Stimulated activated CD4-positive, alpha-beta T cell treated with anti-CD3 and anti-CD28 coated beads, Interleukin-2, amount 100 ng/mL, for 4 hours (primary cell): Measurements from ENCODE around the gene YBEY.
"Not testable (repeated sequence)": the region's sequence is repeated elsewhere in the genome, so short reads cannot be mapped to it uniquely, and the experiment has no call there.

ENCODE experiments used
- DNase-seq: peaks from one replicate; pipeline ENCODE4 v3.0.0-alpha.2; 2020; ENCODE audit warnings: low read depth

Gene YBEY, protein sequence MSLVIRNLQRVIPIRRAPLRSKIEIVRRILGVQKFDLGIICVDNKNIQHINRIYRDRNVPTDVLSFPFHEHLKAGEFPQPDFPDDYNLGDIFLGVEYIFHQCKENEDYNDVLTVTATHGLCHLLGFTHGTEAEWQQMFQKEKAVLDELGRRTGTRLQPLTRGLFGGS

DNA sequence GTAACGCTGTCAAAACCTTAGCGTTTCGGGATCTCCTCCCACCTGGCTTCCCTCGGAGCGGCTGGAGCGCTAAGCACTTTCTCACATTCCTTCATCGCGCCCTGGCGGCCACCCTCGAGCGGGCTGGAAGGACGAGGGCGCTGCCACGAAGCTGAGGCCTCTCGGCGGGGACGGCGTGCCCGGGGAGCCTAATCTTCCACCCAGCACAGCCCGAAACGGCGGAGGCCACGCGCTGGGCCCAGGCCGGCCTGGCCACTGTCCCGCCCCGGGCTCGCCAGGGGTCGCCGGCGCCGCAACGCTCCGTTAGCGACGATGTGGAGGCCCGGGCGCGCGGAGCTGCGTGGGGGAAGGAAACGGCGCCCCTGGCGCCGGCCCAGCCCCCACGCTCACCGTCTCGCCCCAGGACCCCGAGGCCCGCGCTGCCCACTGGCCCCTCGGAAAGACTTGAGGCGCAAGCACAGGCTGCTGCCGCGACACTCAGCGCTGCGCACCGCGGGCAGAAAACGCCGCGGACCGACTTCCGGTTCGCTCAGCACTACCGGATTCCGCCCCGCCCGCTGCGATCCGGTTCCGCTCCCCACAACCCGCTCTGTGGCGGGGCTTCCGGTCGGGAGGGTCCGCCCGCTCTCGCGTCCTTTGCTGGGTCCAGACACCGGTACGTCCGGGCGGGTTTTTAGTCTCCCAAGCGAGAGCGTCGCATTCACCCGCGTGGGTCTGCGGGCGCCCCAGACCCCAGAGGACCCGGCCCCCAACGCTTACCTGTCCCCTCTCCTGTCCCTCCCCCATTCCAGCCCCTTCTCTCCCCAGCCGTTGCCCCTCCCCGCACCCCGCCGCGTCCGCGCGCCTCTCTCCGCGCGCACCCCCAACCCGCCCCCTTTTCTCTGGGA, at the start of gene YBEY:
Gene YBEY (plus strand): TSS at position 582 of the 887 bp plus-strand sequence. CDS start 572 bp downstream, outside the sequence.
- DNase-seq = peak; percentile 74

DNA sequence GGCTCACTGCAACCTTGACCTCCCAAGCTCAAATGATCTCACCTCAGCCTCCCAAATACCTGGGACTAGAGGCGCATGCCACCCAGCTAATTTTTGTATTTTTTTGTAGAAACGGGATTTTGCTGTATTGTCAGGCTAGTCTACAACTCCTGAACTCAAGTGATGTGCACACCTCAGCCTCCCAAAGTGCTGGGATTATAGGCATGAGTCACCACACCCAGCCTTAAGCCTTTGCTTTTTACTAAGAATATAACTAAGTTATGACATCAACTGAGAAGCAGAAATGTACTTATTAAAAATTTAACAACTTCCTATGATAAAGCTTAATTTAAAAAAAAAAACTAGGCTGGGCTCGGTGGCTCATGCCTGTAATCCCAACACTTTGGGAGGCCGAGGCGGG, 48.7 kb upstream of the YBEY start:
- no peak for DNase-seq

DNA sequence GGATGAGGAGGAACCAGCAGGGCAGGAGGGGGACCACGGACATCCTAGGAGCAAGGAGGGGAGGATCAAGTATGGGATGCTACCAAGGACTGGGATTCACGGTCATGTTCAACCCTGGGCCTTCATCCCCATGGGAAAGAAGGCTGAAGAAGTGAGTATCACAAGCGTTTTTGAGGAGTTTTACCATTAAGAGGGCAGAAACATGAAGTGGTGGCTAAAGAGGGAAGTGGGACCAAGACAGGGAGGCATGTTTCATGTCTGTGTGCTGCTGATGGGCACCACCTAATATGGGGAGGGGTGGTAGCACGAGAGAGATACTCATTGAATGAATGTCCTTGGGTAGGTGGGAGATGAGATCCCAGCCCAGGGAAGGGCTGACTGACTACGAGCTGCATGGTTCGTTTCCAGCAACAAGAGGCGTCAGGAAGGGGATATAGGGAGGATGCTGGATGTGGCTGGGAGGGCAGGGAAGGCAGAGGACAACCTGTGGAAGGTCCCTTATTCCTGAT, 46.3 kb upstream of the YBEY start:
- DNase-seq = no peak

DNA sequence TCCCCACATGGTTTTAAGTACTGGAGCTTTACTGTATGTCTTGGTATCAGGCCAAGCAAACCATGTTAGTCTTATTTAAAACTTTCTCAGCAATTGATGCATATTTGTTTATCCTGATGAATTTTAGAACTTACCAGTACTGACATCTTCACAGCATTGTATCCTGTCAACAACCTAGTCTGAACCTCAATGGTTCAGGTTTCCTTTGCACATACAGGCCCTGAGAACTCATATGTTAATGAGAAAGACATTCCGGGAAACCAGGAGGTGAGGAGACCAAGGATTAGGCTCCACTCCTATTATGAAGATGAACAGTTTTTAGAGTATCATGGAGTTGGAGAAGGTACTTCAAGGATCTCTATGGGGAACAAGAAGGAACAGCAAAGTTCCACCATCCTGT, 44.6 kb upstream of the YBEY start:
- DNase-seq = not testable (repeated sequence)

GRCh38 chr21:46243325-46243724, 42.8 kb upstream of the YBEY start:
- no peak for DNase-seq

GRCh38 chr21:46243960-46244361, 42.2 kb upstream of the YBEY start:
- no peak for DNase-seq

DNA sequence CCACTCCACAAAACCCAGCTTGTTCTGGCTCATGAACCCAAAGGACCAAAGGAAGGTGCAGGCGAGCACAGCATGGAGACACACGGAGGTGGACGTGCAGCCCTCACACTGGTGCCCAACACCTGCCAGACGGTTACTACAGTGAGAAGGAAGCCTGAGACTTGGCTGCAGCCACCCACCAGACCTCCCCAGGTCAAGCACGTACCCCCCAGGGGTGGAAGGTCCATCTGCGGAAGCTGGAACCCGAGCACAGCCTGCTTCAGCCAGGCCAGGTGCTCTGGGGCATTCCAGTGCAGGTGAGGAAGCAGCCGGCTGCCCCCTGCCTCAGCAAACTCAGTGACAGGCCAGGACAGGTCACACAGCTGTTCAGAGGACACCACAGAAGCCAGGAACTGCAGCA, 41.5 kb upstream of the YBEY start:
- DNase-seq = no peak

DNA sequence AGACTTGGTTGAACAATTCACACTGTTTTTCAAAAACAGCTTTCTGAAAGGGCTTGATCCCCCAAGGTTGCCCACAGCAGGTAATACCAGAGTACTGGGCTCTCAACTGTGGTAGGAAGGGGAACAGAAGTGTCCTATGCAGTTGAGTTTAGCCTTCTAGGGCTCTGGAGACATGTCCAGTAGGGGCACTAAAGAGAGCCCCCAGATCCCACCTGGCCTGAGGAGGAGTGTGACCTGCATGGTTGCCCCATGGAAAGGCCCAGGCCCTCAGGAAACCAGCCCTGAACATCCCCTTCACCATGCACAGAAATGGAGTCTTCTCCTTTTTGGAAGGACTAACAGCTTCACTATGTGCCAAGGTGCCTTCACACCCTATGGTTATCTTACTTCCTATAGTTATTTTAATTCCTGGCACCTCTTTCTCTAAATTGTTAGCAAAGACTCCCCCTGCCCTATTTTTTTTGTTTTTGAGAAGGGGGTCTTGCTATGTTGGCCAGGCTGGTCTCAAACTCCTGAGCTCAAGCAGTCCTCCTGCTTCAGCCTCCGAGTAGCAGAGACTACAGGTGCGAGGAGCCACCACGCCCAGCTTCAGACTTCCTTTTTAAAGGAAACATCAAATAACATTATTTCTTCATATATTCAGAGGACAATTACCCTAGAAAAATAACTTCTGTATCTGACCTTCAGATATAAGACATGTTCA, 40.8 kb upstream of the YBEY start:
- no peak for DNase-seq

DNA sequence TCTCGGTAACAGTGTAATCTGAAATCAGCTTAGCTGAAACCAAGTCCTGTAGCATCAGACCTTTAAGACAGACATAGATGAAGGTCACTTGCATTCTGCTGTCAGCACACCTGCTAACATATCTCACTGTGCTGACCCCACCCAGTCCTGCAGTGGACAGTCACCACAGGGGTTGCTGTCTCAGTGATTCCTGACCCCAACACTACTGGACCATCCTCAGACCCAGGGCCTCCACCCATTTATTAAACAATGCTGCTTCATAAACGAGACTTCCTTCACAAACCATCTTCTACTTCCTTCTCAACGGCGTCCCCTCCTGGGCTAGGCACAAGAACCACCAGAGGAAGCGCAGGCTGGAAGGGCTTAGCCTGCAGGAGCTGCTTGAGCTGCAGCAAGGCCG, 39.8 kb upstream of the YBEY start:
- no peak for DNase-seq

GRCh38 chr21:46247699-46248421, 38.3 kb upstream of the YBEY start:
- no peak for DNase-seq

DNA sequence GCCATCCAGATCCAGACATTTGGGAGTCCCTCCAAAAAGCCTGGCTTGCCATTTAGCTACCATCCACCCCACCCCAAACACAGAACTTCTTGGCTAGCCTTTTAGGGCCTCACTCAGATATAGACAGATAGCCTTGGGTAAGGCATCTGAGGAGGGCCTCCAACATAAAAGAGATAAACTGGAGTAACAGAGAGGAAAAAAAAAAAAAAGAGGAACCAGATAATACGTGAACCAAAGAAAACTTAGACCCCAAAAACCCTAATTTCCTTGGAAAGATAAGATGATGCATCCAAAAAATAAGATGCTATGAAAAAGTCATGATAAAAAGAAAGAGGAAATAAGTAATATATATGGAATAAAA, 37.7 kb upstream of the YBEY start:
- DNase-seq = no peak

DNA sequence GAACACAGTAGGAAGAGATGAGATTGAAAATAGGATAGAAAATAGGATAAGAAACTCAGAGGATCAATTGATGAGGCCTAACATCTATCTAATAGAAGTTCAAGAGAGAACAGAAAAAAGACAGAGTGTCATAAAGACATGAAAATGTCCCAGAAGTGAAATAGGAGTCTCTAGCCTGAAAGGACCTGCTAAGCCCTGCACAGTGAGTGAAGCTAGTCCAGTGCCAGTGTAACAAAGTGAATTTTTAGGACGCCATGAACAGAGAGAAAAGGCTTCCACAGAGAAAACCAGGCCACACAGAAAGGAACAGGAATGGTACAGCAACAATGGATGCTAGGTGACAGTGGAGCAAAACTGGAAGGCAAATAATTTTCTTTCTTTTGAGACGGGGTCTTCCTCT, 37.3 kb upstream of the YBEY start:
- no peak for DNase-seq

DNA sequence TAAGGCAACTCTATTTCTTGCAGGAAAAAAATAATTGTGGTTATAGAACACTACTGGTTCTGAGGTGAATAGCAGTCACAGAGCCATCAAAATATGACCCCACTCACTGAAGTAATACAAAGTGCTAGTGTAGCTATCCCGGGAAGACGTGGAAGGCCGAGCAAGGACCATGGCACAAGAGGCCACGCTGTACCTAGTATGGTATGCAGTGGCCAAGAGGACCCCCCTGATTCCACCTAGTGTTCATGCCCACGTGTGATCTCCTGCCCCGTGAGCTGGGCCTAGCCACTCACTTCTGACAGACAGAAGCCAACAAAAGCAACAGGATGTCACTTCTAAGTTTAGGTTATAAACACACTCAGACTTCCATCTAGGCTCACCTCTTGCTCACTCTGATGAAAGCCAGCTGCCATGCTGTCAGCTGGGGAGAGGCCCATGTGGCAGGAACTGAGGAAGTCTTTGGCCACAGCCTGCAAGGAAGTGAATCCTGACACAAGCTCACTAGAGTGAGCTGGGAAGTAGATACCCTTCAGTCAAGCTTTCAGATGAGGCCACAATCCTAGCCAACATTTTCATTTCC, 35.9 kb upstream of the YBEY start:
- DNase-seq = no peak

DNA sequence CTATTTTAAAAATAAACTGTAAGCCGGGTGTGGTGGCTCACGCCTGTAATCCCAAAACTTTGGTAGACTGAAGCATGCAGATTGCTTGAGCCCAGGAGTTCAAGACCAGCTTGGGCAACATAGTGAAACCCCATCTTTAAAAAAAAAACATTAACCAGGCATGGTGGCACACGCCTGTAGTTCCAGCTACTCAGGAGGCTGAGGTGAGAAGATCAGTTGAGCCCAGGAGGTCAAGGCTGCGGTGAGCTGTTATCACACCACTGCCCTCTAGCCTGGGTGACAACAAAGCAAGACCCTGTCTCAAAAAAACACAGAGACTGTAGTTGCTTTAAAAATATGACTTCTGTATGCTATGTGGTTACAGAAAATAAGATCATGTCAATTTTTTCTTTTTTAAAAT, 33.3 kb upstream of the YBEY start:
- no peak for DNase-seq

GRCh38 chr21:46253610-46254124, 32.5 kb upstream of the YBEY start:
- peak; percentile 11 for DNase-seq

DNA sequence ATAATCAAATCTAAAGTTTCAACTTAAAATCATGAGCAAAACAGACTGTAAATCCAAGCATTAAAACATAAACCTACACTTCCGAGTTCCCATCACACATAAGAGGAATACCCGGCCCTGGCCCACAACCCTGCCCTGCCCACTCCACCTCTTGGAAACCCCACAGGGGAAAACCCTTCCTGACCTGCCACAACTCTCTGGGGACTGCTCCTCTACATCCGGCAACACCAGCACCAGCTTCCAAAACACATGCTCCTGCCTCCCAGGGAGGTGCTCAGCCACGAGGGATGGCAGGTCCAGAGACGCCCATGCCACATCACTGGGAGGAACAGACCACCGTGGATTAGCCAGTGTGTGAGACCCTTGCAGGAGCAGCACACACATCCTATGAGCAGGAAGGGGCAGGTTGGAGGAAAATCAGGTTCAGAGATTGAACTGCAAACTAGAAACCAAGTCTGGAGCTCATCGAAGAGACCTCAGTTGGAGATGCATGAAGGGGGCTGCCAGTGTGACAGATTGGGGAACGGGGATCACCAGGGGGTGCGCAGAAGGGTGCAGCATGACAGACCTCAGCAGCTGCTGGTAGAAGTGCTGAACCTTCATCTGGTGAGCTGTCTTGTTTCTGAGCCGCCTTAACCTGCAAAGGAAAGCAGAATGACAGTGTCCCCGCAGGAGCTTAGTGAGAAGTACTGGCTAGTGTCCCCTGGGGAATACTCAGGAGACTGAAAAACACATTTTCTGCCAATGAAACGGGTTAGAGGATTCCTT, 31.8 kb upstream of the YBEY start:
- DNase-seq = no peak

DNA sequence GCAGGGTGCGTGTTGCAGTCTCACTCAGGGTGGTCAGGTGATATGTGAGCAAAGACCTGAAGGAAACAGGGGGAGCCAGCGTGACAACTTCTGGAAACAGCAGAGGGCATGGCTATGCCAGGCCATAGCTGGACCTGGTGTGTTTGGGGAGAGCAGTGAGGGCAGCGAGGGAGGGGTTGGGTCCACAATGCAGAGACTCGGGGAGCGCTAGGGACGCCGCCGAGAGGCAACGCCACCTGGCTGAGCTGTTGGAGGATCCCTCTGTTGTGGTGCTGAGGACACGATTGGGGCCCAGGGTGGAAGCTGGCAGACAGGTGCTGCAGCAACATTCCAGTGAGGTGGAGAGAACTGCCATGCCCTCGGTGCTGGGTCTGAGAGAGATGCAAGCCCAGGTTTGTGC, 31.0 kb upstream of the YBEY start:
- DNase-seq = no peak

DNA sequence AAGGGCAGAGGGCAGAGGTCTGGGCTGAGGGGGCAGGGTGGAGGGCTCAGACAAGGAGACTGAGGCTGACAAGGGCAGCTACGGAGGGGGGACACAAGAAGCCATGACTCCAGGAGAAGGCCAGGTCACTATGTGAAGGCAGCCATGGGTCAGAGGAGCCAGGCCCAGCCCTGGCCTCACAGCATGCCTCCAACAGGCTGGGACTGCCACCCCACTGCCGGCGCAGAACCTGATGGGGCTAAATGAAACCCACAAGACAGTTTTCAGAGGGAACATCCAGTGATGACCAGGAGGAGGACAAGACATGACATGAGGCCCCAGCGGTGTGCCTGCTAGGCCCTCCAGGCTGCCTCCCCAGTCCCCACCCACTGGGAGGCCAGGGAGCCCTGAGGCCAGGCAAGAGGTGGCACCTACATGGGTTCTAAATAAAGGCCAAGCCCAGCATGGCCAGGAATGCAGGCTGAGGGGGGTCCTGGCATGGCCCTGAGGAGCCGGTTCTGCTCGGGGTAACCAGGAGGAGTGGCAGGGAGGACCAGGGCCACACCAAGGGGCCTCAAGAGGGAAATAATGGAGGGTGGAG, 30.3 kb upstream of the YBEY start:
- no peak for DNase-seq

- no peak for DNase-seq
Measured at GRCh38 chr21:46256501-46256994, 29.6 kb upstream of the YBEY start.

DNA sequence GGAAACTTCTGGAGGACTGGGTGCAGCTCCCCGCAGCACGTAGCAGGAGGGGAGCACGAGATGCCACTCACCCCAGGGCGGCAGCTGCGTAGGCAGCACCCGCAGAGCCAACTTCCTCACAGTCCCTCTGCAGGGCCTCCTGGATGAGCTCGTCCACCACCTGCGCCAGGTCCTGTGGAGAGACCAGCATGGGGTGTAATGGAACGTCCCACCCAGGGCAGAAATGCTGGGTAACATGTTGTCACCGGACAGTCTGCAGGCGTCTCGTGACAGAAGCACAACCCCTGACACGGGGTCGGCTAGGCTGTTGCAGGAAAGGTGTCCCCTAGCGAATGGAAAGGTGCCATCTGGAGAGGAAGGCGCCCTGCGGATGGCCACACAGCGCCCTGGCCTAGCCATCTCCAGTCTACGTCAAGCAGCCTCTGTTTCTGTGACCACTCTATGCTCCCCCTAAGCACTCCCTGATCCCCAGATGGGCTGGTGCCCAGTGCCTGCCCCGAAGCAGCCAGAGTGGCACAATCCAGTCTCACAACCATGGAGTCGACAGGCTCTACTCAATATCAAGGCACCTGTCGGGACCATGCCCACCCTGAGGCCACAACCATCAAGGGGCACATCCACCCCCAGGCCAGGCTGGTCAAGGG, 22.0 kb upstream of the YBEY start:
- DNase-seq = no peak
